ENCODE results near the gene PGA3.
"Not testable (repeated sequence)": the region's sequence is repeated elsewhere in the genome, so short reads cannot be mapped to it uniquely, and the experiment has no call there.

The PGA3 gene

DNA sequence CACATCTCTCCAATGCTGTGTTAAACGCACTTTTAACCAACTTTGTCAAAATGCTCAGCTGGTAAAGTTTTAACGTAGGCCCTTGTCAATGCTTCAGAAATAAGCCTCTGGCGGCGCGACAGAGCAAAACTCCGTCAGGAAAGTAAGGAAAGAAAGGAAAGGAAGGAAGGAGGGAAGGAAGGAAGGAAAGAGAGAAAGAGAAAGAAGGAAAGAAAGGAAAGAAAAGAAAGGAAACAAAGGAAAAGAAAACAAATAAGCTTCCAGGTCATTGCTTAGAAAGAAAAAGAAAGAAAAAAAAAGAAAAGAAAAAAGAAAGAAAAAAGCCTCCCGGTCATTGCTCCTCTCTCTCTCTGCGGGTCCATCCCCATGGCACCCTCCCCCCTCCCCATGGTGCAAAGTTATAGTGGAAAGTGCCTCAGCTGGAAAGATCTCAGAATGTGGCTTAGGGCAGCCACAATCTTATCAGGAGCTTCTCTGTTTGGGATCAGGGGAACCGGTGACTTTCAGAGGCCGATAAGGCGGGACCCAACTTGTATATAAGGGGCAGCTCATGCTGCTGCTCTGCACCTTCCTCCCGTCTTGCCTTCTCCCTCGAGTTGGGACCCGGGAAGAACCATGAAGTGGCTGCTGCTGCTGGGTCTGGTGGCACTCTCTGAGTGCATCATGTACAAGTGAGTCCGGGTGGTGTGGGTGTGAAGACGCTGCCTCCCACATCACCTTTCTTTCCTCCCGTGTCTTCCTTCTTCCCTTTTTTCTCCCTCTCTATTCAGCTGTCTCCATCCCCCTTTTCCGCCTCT, at the start of gene PGA3:
Gene PGA3 (plus strand): TSS at position 566 of the 797 bp plus-strand sequence. CDS start 50 bp downstream, at position 616.
- DNase-seq = not testable (repeated sequence)

DNA sequence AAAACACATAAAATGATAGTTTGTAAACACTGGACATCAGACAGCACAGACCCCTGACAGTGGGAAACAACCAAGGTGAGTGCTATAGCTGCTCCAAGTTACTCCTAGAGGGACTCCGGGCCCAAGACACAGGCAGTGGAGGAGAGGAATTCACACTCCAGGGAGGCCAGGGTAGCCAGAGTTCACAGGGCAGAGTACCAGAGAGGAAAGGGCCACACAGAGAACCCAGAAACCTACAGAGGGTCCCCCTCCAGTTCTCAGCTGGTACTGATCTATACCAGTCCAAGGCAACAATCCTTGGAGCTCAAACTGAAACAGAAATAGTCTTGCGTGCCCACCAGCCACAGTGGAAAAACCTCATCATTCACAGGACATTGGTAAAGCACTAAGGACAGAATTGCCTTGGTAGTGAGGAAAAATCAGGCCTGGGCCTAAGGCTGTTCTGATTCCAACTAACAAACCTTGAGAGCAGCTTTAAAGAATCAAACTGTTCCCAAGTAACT, 49.7 kb upstream of the PGA3 start:
- DNase-seq = no peak

GRCh38 chr11:61154528-61154927, 48.8 kb upstream of the PGA3 start:
- DNase-seq = no peak

GRCh38 chr11:61155312-61155711, 48.0 kb upstream of the PGA3 start:
- no peak for DNase-seq

DNA sequence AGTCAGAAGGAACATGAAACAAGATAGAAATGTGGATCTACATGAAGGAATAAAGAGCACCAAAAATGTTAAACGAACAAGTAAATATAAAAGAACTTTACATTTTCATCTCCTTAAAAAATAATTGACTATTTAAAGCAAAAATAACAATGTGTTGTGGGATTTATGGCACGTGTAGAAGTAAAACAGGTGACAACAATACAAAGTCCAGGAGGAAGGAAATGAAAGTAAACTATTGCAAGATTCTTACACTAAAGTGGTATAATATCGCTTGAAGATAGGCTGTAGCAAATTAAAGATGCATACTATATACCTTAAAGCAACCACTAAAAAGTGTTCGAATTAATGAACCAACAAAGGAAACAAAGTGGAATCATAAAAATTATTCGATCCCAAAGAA, 47.6 kb upstream of the PGA3 start:
- DNase-seq = no peak

DNA sequence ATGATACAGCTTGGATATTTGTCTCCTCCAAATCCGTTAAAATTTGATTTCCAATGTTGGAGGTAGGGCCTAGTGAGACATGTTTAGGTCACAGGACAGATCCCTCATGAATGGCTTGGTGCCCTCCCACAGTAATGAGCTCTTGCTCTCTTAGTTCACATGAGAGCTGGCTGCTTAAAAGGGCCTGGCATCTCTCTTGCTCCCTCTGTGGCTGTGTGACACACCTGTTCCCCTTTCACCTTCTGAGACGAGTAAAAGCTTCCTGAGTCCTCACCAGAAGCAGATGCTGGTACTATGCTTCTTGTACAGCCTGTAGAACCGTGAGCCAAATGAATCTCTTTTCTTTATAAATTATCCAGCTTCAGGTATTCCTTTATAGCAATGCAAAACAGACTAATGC, 45.6 kb upstream of the PGA3 start:
- no peak for DNase-seq

DNA sequence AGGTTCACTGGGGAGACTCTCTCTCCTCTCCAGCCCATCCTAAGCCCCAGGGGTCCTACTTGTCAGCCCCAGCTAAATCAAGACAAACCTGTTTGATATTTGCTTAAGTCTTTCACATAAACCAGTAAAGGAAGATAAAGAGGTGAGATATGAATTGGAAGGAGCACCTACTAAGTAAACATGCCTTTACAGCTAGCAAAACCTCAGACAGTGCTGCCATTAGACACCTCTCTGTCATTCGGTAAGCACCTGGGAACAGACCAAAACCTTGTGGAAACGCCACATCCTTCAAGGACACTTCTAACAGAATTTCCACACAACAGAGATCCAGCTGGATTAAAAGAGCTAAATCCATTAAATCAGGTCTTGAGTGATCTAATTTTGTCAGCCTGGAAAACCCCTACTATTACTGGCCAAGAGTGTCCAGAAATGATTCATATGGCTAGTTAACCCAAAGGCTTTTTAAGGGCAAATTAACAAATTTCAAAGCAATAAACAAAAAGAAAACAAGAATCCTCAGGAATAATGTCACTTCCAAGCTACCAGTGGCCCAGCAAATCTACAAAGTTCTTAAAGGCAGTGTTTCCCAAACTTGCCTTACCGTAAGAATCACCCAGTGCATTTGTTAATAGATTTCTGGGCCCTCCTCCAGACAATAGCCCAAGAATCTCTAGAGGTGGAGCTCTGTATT, 44.5 kb upstream of the PGA3 start:
- DNase-seq = no peak

- DNase-seq = no peak
Observed at GRCh38 chr11:61160487-61161189, 42.7 kb upstream of the PGA3 start.

DNA sequence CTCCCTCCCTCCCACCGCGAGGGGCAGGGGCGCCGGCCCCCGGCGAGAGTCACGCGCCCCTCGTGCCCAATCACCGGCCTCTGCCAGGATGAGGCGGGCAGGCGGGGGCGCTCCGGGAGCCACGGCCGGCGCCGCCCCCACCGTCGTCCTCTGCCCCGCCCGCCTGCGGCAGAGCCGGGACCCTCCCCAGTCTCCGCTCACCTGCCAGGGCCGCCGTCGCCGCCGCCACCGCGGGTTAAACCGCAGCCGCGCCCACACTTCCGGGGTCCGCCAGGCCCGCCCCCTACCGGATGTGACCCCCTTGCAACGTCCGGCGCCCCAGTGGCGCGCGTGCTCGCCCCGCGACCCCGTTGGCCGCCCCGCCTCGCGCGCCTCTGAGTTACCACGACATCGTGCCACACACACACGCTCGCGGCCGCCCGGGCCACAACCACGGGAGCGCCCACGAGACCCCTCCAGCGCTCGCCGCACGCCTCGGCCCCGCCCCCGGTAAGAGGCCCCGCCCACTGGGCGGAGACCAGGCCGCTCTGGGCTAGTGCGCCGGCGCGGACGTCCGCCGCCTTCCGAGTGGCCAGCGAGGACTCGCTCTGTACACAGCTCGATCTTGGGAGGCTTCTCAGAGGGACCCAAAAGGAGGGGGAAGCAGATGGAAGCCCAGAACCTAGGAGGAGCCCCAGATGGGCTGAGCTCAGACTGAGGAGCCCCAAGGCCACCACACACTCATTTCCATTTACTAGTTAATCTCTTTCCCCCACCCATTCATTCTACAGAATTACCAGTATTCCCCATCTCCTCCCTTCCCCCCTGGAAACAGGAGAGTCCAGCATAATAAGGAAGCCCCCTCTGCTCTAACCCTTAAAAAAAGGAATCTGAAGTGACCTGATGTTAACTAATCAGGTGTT, 41.9 kb upstream of the PGA3 start, which contains the start of gene VPS37C:
Gene VPS37C (minus strand): TSS at position 237 of the 902 bp plus-strand sequence. CDS start 22,597 bp downstream, outside the sequence.
- DNase-seq = peak; percentile 89 to 98 (median 90)

DNA sequence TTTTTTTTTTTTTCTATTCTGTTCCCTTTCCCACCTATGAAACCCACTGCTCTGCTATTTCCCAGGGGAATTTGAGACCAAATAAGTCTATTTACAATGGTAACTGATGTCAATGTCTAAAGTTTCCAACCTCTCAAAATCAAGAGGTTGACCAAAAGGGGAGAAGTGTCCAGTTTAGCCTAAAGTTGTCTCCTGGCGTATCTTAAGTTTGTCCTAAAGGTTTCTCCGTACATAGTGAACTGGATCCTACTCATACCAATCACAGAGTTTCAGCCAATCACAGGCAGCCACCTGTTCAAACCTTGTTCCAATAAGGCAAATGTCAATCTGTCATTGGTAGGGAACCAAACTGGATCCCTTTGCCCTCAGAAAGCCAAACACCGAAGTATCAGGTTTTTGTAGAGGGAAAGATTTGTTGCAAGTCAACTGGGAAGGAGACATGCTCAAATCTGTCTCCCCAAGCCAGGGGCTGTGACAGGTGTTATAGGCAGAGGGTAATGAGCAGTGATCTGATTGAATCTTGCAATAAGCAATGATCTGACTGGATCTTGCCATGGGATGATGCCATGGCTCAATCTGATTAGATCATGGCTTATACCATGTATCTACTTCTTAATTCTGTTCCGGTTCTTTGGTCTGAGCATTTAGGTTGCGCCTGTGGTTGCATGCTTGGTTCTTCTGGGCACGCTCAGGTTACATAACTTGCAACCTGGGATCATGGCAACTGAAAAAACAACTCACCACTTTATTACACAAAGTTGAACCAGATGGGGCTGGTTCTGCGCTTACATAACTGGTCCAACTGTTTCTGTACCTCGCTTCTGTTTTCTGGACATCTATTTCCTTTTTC, 41.0 kb upstream of the PGA3 start:
- DNase-seq = no peak

DNA sequence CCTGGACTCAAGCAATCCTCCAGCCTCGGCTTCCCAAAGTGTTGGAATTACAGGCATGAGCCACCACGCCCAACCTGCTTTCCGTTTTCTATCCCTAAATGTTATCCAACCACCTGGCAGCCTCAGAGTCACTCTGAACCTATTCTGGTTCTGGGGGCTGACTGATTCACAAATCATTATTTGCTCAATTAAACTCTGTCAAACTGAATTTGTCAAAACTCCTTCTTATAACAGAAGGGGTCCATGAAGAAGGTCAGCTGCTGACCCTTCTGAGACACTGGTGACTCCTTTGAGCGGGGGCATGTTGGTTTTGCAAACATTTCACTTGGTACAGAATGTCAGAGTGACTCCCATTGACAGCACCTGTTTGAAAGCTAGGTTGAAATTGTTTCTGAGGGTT, 40.3 kb upstream of the PGA3 start:
- DNase-seq = no peak

GRCh38 chr11:61163714-61164605, 39.4 kb upstream of the PGA3 start:
- DNase-seq = no peak

DNA sequence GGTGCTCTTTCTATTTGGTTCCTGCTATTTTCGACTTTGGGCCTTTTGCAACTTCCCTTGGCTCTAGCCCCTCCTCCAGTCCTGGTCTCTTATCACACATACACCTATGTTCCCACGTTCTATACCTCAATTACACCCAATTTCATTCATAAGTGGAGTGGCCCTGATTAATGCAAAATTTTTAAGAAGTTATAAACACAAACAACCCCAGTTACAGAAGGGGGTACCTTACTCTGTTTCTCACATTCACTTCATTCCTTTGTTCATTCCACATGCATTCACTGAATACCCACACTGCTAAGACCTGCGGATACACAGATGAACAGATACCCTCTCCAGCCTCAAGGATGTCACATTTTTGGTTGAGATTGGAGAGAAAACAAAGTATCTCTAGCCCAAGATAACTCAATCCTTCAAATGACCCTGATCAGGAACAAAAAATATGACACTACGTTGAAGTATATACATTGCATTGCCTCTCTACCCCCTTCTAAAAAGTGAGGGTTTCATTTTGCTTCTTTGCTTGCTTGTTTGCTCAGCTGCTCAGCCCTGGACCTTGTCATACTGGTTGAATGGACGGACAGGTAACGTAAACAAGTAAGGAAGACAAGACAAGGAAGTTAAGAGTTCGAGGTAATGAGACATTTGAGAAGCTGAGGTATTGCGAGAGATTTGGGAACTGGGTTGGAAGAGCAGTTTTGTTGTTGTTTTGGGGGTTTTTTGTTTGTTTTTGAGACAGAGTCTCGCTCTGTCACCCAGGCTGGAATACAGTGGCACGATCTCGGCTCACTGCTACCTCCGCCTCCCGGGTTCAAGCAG, 38.5 kb upstream of the PGA3 start:
- no peak for DNase-seq

DNA sequence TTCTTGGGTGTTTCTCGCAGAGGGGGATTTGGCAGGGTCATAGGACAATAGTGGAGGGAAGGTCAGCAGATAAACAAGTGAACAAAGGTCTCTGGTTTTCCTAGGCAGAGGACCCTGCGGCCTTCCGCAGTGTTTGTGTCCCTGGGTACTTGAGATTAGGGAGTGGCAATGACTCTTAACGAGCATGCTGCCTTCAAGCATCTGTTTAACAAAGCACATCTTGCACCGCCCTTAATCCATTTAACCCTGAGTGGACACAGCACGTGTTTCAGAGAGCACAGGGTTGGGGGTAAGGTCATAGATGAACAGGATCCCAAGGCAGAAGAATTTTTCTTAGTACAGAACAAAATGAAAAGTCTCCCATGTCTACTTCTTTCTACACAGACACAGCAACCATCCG, 37.5 kb upstream of the PGA3 start:
- DNase-seq = not testable (repeated sequence)

DNA sequence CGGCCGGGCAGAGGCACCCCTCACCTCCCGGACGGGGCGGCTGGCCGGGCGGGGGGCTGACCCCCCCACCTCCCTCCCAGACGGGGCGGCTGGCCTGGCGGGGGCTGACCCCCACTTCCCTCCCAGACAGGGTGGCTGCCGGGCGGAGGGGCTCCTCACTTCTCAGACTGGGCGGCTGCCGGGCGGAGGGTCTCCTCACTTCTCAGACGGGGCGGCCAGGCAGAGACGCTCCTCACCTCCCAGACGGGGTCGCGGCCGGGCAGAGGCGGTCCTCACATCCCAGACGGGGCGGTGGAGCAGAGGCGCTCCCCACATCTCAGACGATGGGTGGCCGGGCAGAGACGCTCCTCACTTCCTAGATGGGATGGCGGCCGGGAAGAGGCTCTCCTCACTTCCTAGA, 37.0 kb upstream of the PGA3 start:
- not testable (repeated sequence) for DNase-seq

- DNase-seq = no peak
Observed at GRCh38 chr11:61168042-61168688, 35.1 kb upstream of the PGA3 start.

- DNase-seq = no peak
Observed at GRCh38 chr11:61168800-61169199, 34.5 kb upstream of the PGA3 start.

GRCh38 chr11:61170566-61170965, 32.7 kb upstream of the PGA3 start:
- no peak for DNase-seq

DNA sequence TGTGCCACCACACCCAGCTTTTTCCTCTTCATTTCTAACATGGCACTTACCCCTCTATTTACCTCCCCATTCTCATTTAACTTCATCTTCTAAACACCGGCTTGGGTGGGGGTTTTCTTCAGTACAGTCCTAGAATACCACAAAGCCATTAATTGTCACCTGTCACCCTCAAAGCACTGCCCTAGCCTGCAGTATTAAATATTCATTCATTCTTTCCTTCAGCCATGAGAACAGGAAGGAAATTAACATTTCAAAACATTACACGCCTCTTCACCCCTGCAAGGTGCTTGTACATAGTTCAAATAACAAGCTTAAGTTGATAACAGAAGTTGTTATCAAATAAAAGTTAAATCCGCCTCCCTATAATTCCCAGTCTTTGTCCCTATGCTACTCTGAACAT, 31.4 kb upstream of the PGA3 start:
- DNase-seq = no peak
